SJSA1 (cell line): ENCODE measurements around the gene RBKS. TPM values are rescaled to one million over a fixed set of nuclear protein-coding genes. Genes with fewer than 3 reads are reported as not detected.

Experiments used
- DNase-seq, 2 experiments: peaks; one replicate each; pipeline ENCODE4 v3.0.0-alpha.2; 2015 to 2020; ENCODE audit warnings: low spot score in 2 of 2, low read depth in 1 of 2
- H3K27ac ChIP-seq: fragments of 250-450 bp; sonication (Bioruptor Pico); 2 replicates; pipeline ENCODE4 v1.5.1; 2020; ENCODE audit warnings: mild to moderate bottlenecking, moderate library complexity
- H3K27me3 ChIP-seq: fragments of 250-450 bp; sonication (Bioruptor Pico); replicated peaks from 2 replicates; pipeline ENCODE4 v1.5.1; 2020; ENCODE audit warnings: mild to moderate bottlenecking, moderate library complexity
- H3K36me3 ChIP-seq: fragments of 250-450 bp; sonication (Bioruptor Pico); 2 replicates; pipeline ENCODE4 v1.5.1; 2020; ENCODE audit warnings: mild to moderate bottlenecking
- H3K4me1 ChIP-seq: fragments of 250-450 bp; sonication (Bioruptor Pico); replicated peaks from 2 replicates; pipeline ENCODE4 v1.6.1; 2021; ENCODE audit warnings: mild to moderate bottlenecking
- H3K4me3 ChIP-seq: fragments of 250-450 bp; sonication (Bioruptor Pico); 2 replicates; pipeline ENCODE4 v1.5.1; 2020; ENCODE audit warnings: mild to moderate bottlenecking
- H3K9me3 ChIP-seq: fragments of 250-450 bp; sonication (Bioruptor Pico); replicated peaks from 2 replicates; pipeline ENCODE4 v1.5.1; 2020; ENCODE audit warnings: mild to moderate bottlenecking
- total RNA-seq: library from RNA; depleted of rRNA; stranded (reverse); fragments of >200 nt; shearing (Covaris generic); gene quantifications from 2 replicates; pipeline ENCODE4 v1.2.3, GENCODE V29; 2014; rRNA removed

RBKS gene
- total RNA-seq, 1 experiment from 2014 or later, result 1.3 TPM

- DNase-seq, result no peak
- H3K27ac ChIP-seq, result no peak overlapping the region
- no peaks in the 10 kb centered on the region for H3K27me3 ChIP-seq
- H3K9me3 ChIP-seq, result no peaks in the 10 kb centered on the region
- H3K4me3 ChIP-seq, result no peak overlapping the region
- no peaks in the 10 kb centered on the region for H3K36me3 ChIP-seq
- peaks cover 7% of the 10 kb centered on the region; the same call in 1 of the 2 replicates for H3K4me1 ChIP-seq
Measured at GRCh38 chr2:27739058-27739373, 151.2 kb downstream of the RBKS start.

GRCh38 chr2:27738349-27739057 is 151.7 kb downstream of the RBKS start:
- H3K4me3 ChIP-seq, result no peak overlapping the region

GRCh38 chr2:27737676-27738348 is 152.4 kb downstream of the RBKS start:
- DNase-seq, result no peak

More at GRCh38 chr2:27738349-27739057, 151.7 kb downstream of the RBKS start:
- no peak for DNase-seq
- H3K36me3 ChIP-seq, result no peaks in the 10 kb centered on the region
- no peak overlapping the region for H3K27ac ChIP-seq
- no peaks in the 10 kb centered on the region for H3K9me3 ChIP-seq
- peaks cover 7% of the 10 kb centered on the region; the same call in 1 of the 2 replicates for H3K4me1 ChIP-seq
- H3K27me3 ChIP-seq, result no peaks in the 10 kb centered on the region

GRCh38 chr2:27736890-27737204 is 153.3 kb downstream of the RBKS start:
- H3K27ac ChIP-seq, result no peak overlapping the region

More at GRCh38 chr2:27737676-27738348, 152.4 kb downstream of the RBKS start:
- no peak overlapping the region for H3K4me3 ChIP-seq
- no peak overlapping the region for H3K27ac ChIP-seq
- no peaks in the 10 kb centered on the region for H3K36me3 ChIP-seq
- H3K9me3 ChIP-seq, result no peaks in the 10 kb centered on the region
- H3K27me3 ChIP-seq, result no peaks in the 10 kb centered on the region
- peaks cover 7% of the 10 kb centered on the region; the same call in 1 of the 2 replicates for H3K4me1 ChIP-seq

GRCh38 chr2:27736031-27736889 is 153.9 kb downstream of the RBKS start:
- Histone ChIP-seq H3K27ac (no peak overlapping the region), H3K4me1 (peaks cover 7% of the 10 kb centered on the region; the same call in 1 of the 2 replicates), H3K36me3 (no peaks in the 10 kb centered on the region), H3K27me3 (no peaks in the 10 kb centered on the region), H3K9me3 (no peaks in the 10 kb centered on the region), H3K4me3 (no peak overlapping the region)
- DNase-seq, result no peak

More at GRCh38 chr2:27736890-27737204, 153.3 kb downstream of the RBKS start:
- H3K36me3 ChIP-seq, result no peaks in the 10 kb centered on the region
- no peaks in the 10 kb centered on the region for H3K9me3 ChIP-seq
- no peak for DNase-seq
- no peak overlapping the region for H3K4me3 ChIP-seq
- H3K27me3 ChIP-seq, result no peaks in the 10 kb centered on the region
- peaks cover 7% of the 10 kb centered on the region; the same call in 1 of the 2 replicates for H3K4me1 ChIP-seq

- H3K4me1 ChIP-seq, result peaks cover 7% of the 10 kb centered on the region; the same call in 1 of the 2 replicates
- H3K9me3 ChIP-seq, result no peaks in the 10 kb centered on the region
- no peak for DNase-seq
- H3K4me3 ChIP-seq, result no peak overlapping the region
- H3K36me3 ChIP-seq, result no peaks in the 10 kb centered on the region
- H3K27ac ChIP-seq, result no peak overlapping the region
- no peaks in the 10 kb centered on the region for H3K27me3 ChIP-seq
Measured at GRCh38 chr2:27735263-27735904, 154.8 kb downstream of the RBKS start.

GRCh38 chr2:27734305-27734704 is 155.9 kb downstream of the RBKS start:
- Histone ChIP-seq H3K4me3 (no peak overlapping the region), H3K27me3 (no peaks in the 10 kb centered on the region), H3K27ac (no peak overlapping the region), H3K36me3 (no peaks in the 10 kb centered on the region), H3K4me1 (peaks cover 7% of the 10 kb centered on the region; the same call in 1 of the 2 replicates), H3K9me3 (no peaks in the 10 kb centered on the region)
- DNase-seq, result no peak

Other genes with a start within 250 kb of the RBKS start
- gene SUPT7L, start 226.8 kb downstream of the RBKS start, total RNA-seq, result 21.5 and 23.3 TPM in 2 replicates
- gene SLC4A1AP, start 226.5 kb downstream of the RBKS start, total RNA-seq, result 49.7 and 52.8 TPM in 2 replicates
- gene MRPL33, start 118.7 kb downstream of the RBKS start, total RNA-seq, result 184 and 254 TPM in 2 replicates
- 18.7 and 24.6 TPM in 2 replicates for gene BABAM2, start 342 bp upstream of the RBKS start, total RNA-seq